GM12892 (cell line): ENCODE data around the gene GNPTG.

Experiments
- POLR2A ChIP-seq: IDR thresholded peaks from 2 replicates; pipeline ENCODE4 v1.6.1; 2011; ENCODE audit warnings: low read depth, low read length, control low read depth
- POLR2AphosphoS5 ChIP-seq: IDR thresholded peaks from 2 replicates; pipeline ENCODE4 v1.6.1; 2011; ENCODE audit warnings: low read depth, low read length, control low read depth

GRCh38 chr16:1374418-1375297, 22.9 kb downstream of the GNPTG start:
- TF ChIP-seq POLR2AphosphoS5 (no peak), POLR2A (no peak)
